Activated gamma-delta T cell treated with Interleukin-2 at 50 U/mL for 16 hours (primary cell): ENCODE measurements around the gene RPL11.
"Not testable (repeated sequence)": the region's sequence is repeated elsewhere in the genome, so short reads cannot be mapped to it uniquely, and the experiment has no call there.

Experiments
- DNase-seq: peaks from one replicate; pipeline ENCODE4 v3.0.0-alpha.2; 2020

RPL11 gene

DNA sequence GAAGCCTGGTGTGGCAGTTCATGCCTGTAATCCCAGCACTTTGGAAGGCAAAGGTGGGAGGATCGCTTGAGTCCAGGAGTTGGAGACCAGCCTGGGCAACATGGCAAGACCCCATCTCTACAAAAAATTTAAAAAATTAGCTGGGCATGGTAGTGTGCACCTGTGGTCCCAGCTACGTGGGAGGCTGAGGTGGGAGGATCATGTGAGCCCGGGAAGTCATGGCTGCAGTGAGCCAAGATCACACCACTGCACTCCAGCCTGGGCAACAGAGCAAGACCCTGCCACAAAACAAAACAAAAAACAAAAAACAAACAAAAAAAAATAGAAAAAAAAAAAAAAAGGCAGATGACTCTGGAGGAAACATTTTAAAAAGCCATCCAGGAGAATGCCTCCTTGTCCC lies 3.9 kb upstream of the RPL11 start:
- not testable (repeated sequence) for DNase-seq

GRCh38 chr1:23688281-23688680 lies 3.3 kb upstream of the RPL11 start:
- not testable (repeated sequence) for DNase-seq

- no peak for DNase-seq
Observed at GRCh38 chr1:23692308-23692871, 784 bp downstream of the RPL11 start.

DNA sequence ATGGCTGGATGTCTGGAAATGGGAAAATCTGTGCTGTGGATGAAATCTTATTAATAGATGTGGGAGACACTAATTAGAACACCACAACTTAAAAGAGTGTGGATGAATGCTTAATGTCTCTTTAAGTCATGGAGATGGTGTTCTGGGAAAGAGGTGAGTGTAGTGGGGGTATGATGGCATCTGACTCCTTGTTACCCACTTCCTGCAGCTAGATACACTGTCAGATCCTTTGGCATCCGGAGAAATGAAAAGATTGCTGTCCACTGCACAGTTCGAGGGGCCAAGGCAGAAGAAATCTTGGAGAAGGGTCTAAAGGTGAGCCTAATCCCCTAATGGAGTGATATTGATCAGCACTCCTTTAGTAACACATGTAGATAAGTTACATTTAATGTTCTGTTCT lies 2.0 kb downstream of the RPL11 start:
- DNase-seq = no peak

DNA sequence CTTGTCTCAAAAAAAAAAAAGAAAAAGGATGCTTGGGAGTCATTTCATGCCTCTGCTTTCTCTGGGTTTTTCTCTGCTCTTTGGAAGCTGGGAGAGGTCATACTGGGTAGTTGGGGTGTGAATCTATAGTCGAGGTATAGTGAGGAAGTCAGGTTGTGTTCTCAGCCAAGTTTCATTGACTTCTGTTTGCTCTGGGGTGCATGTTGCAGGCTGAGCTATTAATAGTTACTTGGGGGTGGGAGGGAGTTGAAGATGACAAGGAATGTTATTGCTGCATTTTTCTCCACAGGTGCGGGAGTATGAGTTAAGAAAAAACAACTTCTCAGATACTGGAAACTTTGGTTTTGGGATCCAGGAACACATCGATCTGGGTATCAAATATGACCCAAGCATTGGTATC lies 2.8 kb downstream of the RPL11 start:
- no peak for DNase-seq

- DNase-seq = no peak
Observed at GRCh38 chr1:23695667-23696066, 4.1 kb downstream of the RPL11 start.

DNA sequence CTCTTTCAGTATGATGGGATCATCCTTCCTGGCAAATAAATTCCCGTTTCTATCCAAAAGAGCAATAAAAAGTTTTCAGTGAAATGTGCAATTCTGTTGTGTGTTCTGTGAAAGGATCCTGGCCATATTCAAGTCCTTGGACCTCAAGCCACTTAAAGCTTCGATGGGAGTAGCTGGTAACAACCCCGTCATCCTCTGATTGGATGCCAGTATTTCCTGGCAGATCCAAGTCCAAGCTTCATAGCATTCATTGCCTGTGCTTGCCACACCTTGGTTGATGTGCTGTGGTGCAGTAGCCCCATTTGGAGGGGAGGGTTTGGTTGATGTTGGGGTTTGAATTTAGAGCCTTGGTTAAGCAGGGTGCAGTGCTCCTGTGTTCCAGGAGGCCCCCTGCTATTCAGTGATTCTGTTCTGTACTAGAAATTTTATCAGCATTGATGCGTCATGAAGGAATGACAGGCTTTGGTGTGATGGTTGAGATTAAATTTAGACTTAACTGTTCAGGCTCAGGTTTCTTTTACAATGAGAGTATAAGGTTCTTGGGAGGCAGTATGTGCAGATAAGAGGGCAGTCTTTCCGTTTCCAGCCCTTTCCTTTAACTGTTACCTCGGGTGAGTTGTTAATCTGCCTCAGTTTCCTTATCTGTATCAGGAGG lies 4.9 kb downstream of the RPL11 start:
- DNase-seq = no peak

GRCh38 chr1:23698466-23698865 lies 6.9 kb downstream of the RPL11 start:
- no peak for DNase-seq

- no peak for DNase-seq
Observed at GRCh38 chr1:23699280-23700179, 7.9 kb downstream of the RPL11 start.

- no peak for DNase-seq
Observed at GRCh38 chr1:23701310-23701709, 9.7 kb downstream of the RPL11 start.

DNA sequence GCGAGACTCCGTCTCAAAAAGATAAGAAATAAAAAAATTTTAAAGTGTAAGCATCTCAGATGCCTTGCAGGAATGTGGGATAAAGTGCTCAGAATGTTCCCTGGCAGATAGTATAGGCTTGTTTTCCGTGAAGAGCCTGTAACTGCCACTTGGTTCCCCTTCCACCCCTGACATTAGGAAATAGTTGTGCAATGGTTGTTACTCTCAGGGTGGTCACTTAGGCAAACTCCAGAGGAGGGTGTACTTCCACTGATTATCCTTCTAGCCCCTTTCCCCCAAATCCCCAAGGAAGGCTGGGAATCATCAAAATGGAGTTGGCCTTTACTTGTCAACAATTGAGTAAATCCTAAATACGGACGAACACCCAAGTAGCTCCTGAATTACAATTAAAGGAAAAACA lies 10.4 kb downstream of the RPL11 start:
- no peak for DNase-seq

GRCh38 chr1:23704834-23705495 lies 13.4 kb downstream of the RPL11 start:
- no peak for DNase-seq

GRCh38 chr1:23709229-23709628 lies 17.6 kb downstream of the RPL11 start:
- DNase-seq = no peak

- DNase-seq = no peak
Observed at GRCh38 chr1:23718482-23718881, 26.9 kb downstream of the RPL11 start.

GRCh38 chr1:23719162-23719820 lies 27.7 kb downstream of the RPL11 start:
- no peak for DNase-seq

- peak; percentile 4 for DNase-seq
Observed at GRCh38 chr1:23720256-23720995, 28.8 kb downstream of the RPL11 start.

- DNase-seq = no peak
Observed at GRCh38 chr1:23722652-23723051, 31.0 kb downstream of the RPL11 start.

GRCh38 chr1:23726686-23727085 lies 35.1 kb downstream of the RPL11 start:
- no peak for DNase-seq

DNA sequence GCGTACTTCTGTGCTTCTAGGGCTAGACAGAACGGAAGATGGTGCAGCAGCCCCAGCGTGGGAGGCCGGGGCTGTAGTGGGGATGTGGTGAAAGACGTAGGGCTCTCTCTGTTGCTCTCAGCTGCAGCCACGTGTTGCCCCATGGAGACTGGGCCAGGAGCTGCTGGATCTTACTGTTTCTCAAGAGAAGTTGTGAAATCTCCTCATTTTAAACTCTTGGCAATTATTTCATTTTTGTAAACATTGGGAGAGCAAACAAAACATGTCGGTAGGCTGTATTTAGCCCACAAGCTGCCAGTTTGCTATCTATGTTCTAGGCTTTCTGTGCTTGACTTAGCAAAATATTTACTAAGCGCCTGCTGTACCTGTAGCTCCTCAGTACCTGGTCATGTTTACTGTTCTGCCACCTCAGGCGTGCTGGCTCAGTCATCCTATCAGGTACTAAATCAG lies 35.8 kb downstream of the RPL11 start:
- no peak for DNase-seq

- no peak for DNase-seq
Observed at GRCh38 chr1:23732363-23733224, 41.0 kb downstream of the RPL11 start.

- not testable (repeated sequence) for DNase-seq
Observed at GRCh38 chr1:23733281-23733680, 41.7 kb downstream of the RPL11 start.
